HEK293 (cell line): ENCODE measurements around the gene RHCG.

Source experiments
- CTCF ChIA-PET: fragments of 350-600 bp; formaldehyde crosslinking; extraction: SDS; loops from one replicate; lab custom pipeline; 2021; ENCODE audit warnings: antibody characterized with exemption; lab: Yijun Ruan, JAX
- POLR2A ChIA-PET: fragments of 300-600 bp; formaldehyde crosslinking; extraction: SDS; loops from one replicate; lab custom pipeline; 2020; ENCODE audit warnings: antibody characterized with exemption, inconsistent platforms; lab: Yijun Ruan, JAX
- H3K27ac ChIP-seq: fragments of 200-500 bp; sonication (Bioruptor generic); 2 replicates; pipeline ENCODE4 v1.5.1; 2014; ENCODE audit warnings: low read depth, low read length, control low read depth, inconsistent platforms; ENCODE audit errors: extremely low read depth
- H3K36me3 ChIP-seq, 2 experiments: fragments of 200-500 bp in 1 of 2; sonication (Bioruptor generic) in 1 of 2; 1 replicate in 1 of 2; 2 replicates in 1 of 2; pipeline ENCODE4 v1.5.1; 2014 to 2017; ENCODE audit warnings: inconsistent platforms in 2 of 2, low read length in 2 of 2; ENCODE audit not compliant: control insufficient read depth in 2 of 2, insufficient read depth in 1 of 2
- H3K4me1 ChIP-seq: fragments of 200-500 bp; sonication (Bioruptor generic); 2 replicates; pipeline ENCODE4 v1.5.1; 2014; ENCODE audit warnings: mild to moderate bottlenecking, low read length, inconsistent platforms; ENCODE audit not compliant: control insufficient read depth, insufficient read depth
- H3K4me3 ChIP-seq: 2 replicates; pipeline ENCODE4 v1.5.1; 2011; ENCODE audit warnings: low read depth, mild to moderate bottlenecking, control low read depth, low read length, moderate library complexity
- H3K9me3 ChIP-seq: fragments of 200-500 bp; sonication (Bioruptor generic); 2 replicates; pipeline ENCODE4 v1.5.1; 2014; ENCODE audit warnings: low read depth, low read length, inconsistent platforms; ENCODE audit not compliant: control insufficient read depth, insufficient read depth
- CTCF ChIP-seq: fragments of 450-650 bp; formaldehyde crosslinking; IDR thresholded peaks from 2 replicates; pipeline ENCODE4 v1.5.1; 2016; ENCODE audit warnings: missing biosample characterization, missing genetic modification characterization
- GLIS2 ChIP-seq: fragments of 450-650 bp; formaldehyde crosslinking; IDR thresholded peaks from 2 replicates; pipeline ENCODE4 v1.5.1; 2016; ENCODE audit warnings: missing biosample characterization, missing genetic modification characterization
- REST ChIP-seq: fragments of 450-650 bp; formaldehyde crosslinking; IDR thresholded peaks from 2 replicates; pipeline ENCODE4 v1.5.1; 2016; ENCODE audit warnings: missing biosample characterization, missing genetic modification characterization
- SCRT1 ChIP-seq: fragments of 450-650 bp; formaldehyde crosslinking; IDR thresholded peaks from 2 replicates; pipeline ENCODE4 v1.5.1; 2016; ENCODE audit warnings: missing biosample characterization, missing genetic modification characterization, borderline replicate concordance
- ZBTB44 ChIP-seq: fragments of 450-650 bp; IDR thresholded peaks from 2 replicates; pipeline ENCODE4 v1.5.1; 2018; ENCODE audit warnings: missing biosample characterization, mild to moderate bottlenecking, missing genetic modification characterization
- ZBTB48 ChIP-seq: fragments of 450-650 bp; formaldehyde crosslinking; IDR thresholded peaks from 2 replicates; pipeline ENCODE4 v1.5.1; 2016; ENCODE audit warnings: missing biosample characterization, missing genetic modification characterization
- ZEB2 ChIP-seq: fragments of 450-650 bp; formaldehyde crosslinking; IDR thresholded peaks from 2 replicates; pipeline ENCODE4 v1.5.1; 2016; ENCODE audit warnings: missing biosample characterization, missing genetic modification characterization
- ZNF184 ChIP-seq: fragments of 450-650 bp; IDR thresholded peaks from 2 replicates; pipeline ENCODE4 v1.5.1; 2018; ENCODE audit warnings: missing biosample characterization, mild to moderate bottlenecking, missing genetic modification characterization
- ZNF2 ChIP-seq: fragments of 450-650 bp; formaldehyde crosslinking; IDR thresholded peaks from 2 replicates; pipeline ENCODE4 v1.5.1; 2016; ENCODE audit warnings: missing biosample characterization, missing genetic modification characterization
- ZNF302 ChIP-seq: fragments of 450-650 bp; formaldehyde crosslinking; IDR thresholded peaks from 2 replicates; pipeline ENCODE4 v1.5.1; 2016; ENCODE audit warnings: missing biosample characterization, missing genetic modification characterization, low read depth
- ZNF335 ChIP-seq: fragments of 450-650 bp; formaldehyde crosslinking; conservative IDR thresholded peaks from 2 replicates; pipeline ENCODE4 v1.5.1; 2016; ENCODE audit warnings: missing biosample characterization, missing genetic modification characterization
- ZNF501 ChIP-seq: fragments of 450-650 bp; formaldehyde crosslinking; IDR thresholded peaks from 2 replicates; pipeline ENCODE4 v1.5.1; 2016; ENCODE audit warnings: missing biosample characterization, missing genetic modification characterization
- ZNF561 ChIP-seq: fragments of 450-650 bp; IDR thresholded peaks from 2 replicates; pipeline ENCODE4 v1.5.1; 2018; ENCODE audit warnings: missing biosample characterization, missing genetic modification characterization, borderline replicate concordance
- ZNF571 ChIP-seq: fragments of 450-650 bp; formaldehyde crosslinking; IDR thresholded peaks from 2 replicates; pipeline ENCODE4 v1.5.0; 2017; ENCODE audit warnings: missing biosample characterization, missing genetic modification characterization
- ZNF580 ChIP-seq: fragments of 450-650 bp; formaldehyde crosslinking; IDR thresholded peaks from 2 replicates; pipeline ENCODE4 v1.5.1; 2016; ENCODE audit warnings: missing biosample characterization, missing genetic modification characterization
- ZNF623 ChIP-seq: fragments of 450-650 bp; formaldehyde crosslinking; IDR thresholded peaks from 2 replicates; pipeline ENCODE4 v1.5.1; 2016; ENCODE audit warnings: missing biosample characterization, missing genetic modification characterization
- ZNF654 ChIP-seq: fragments of 450-650 bp; formaldehyde crosslinking; IDR thresholded peaks from 2 replicates; pipeline ENCODE4 v1.5.1; 2016; ENCODE audit warnings: low read depth, missing biosample characterization, missing genetic modification characterization
- ZNF660 ChIP-seq: fragments of 450-650 bp; IDR thresholded peaks from 2 replicates; pipeline ENCODE4 v1.5.1; 2018; ENCODE audit warnings: missing biosample characterization, mild to moderate bottlenecking, missing genetic modification characterization
- ZSCAN30 ChIP-seq: fragments of 450-650 bp; IDR thresholded peaks from 2 replicates; pipeline ENCODE4 v1.5.1; 2018; ENCODE audit warnings: missing biosample characterization, mild to moderate bottlenecking, missing genetic modification characterization, moderate library complexity

Gene RHCG

GRCh38 chr15:89475661-89476060, 20.7 kb downstream of the RHCG start (continued):
- TF ChIP-seq ZBTB44, result no peak
- TF ChIP-seq, all 188 proteins: peak for 4

GRCh38 chr15:89472785-89473256, 23.6 kb downstream of the RHCG start:
- Histone ChIP-seq H3K36me3 (no peaks in the 10 kb centered on the region), H3K4me1 (no peaks in the 10 kb centered on the region), H3K27ac (no peak overlapping the region), H3K4me3 (no peak overlapping the region), H3K9me3 (no peaks in the 10 kb centered on the region)
- 0 out of 2 replicates have a peak, but pooled peaks have one; percentile 16 for TF ChIP-seq ZSCAN30 (tag by site-specific recombination)
- peak; percentile 35; the same call in 1 of the 2 replicates for TF ChIP-seq ZNF2 (tag by site-specific recombination)
- peak; percentile 79 for TF ChIP-seq ZNF335
- TF ChIP-seq ZEB2, result no peak
- TF ChIP-seq ZNF302 (tag by site-specific recombination), result no peak
- peak; percentile 95 for TF ChIP-seq REST (tag by site-specific recombination)
- no peak for TF ChIP-seq ZNF623 (tag by site-specific recombination)
- 0 out of 2 replicates have a peak, but pooled peaks have one; percentile 17 for TF ChIP-seq ZNF660 (tag by site-specific recombination)
- no peak for TF ChIP-seq GLIS2 (tag by site-specific recombination)
- no peak for TF ChIP-seq ZNF561 (tag by site-specific recombination)
- no peak for TF ChIP-seq ZNF571 (tag by site-specific recombination)
- TF ChIP-seq ZNF654 (tag by site-specific recombination), result peak; percentile 88
- TF ChIP-seq ZNF501, result peak; percentile 27; the same call in 1 of the 2 replicates
- no peak for TF ChIP-seq ZNF184
- 0 out of 2 replicates have a peak, but pooled peaks have one; percentile 19 for TF ChIP-seq ZNF580 (tag by site-specific recombination)
- peak; percentile 42; the same call in 1 of the 2 replicates for TF ChIP-seq ZBTB48
- peak; percentile 90 for TF ChIP-seq CTCF (tag by site-specific recombination)
- no peak for TF ChIP-seq SCRT1
- POLR2A ChIA-PET, result interaction anchor here (1.5 to 2.1 kb wide), 2 partner anchors 102 to 114 kb away, joined by 3 to 5 read pairs; partner anchors contain the start of gene TICRR
- CTCF ChIA-PET, result interaction anchor here (0.6 to 11.8 kb wide), 33 partner anchors 9 to 360 kb away, joined by 3 to 234 read pairs (median 4); partner anchors contain the start of gene TICRR
